ENCODE results near the gene VSX1. TPM values are rescaled to one million over a fixed set of nuclear protein-coding genes. Genes with fewer than 3 reads are reported as not detected.

The VSX1 gene
- polyA plus RNA-seq, 1 donor = 0.03 TPM

- 20% methylated on average over 1 of the region's 4 CpGs for WGBS (ENCODE audit: insufficient coverage, low lambda C conversion rate)
- H3K9me3 ChIP-seq (ENCODE audit: control insufficient read depth, low read depth, low read length) = no peaks in the 10 kb centered on the region
- H3K27me3 ChIP-seq (ENCODE audit: control insufficient read depth, insufficient read depth, low read length) = peaks cover 9% of the 10 kb centered on the region
- H3K4me1 ChIP-seq (ENCODE audit: control insufficient read depth, insufficient read depth, low read length) = no peaks in the 10 kb centered on the region
- no peak overlapping the region for H3K4me3 ChIP-seq (ENCODE audit: low read length)
- H3K36me3 ChIP-seq (ENCODE audit: control insufficient read depth, insufficient read depth, low read length) = no peaks in the 10 kb centered on the region
- no peak for DNase-seq
- no peak overlapping the region for H3K27ac ChIP-seq (ENCODE audit: low read length)
These were observed 36.0 kb upstream of the VSX1 start for GRCh38 chr20:25117990-25118389.

- Histone ChIP-seq H3K9me3 (ENCODE audit: control insufficient read depth, low read depth, low read length) (no peaks in the 10 kb centered on the region), H3K4me3 (ENCODE audit: low read length) (no peak overlapping the region), H3K27ac (ENCODE audit: low read length) (no peak overlapping the region), H3K4me1 (ENCODE audit: control insufficient read depth, insufficient read depth, low read length) (no peaks in the 10 kb centered on the region), H3K36me3 (ENCODE audit: control insufficient read depth, insufficient read depth, low read length) (no peaks in the 10 kb centered on the region), H3K27me3 (ENCODE audit: control insufficient read depth, insufficient read depth, low read length) (peaks cover 8% of the 10 kb centered on the region)
- DNase-seq = no peak
- no CpG with 5 or more reads among the region's 14 CpGs for WGBS (ENCODE audit: insufficient coverage, low lambda C conversion rate)
These were observed 35.0 kb upstream of the VSX1 start for GRCh38 chr20:25116739-25117458.

- Histone ChIP-seq H3K4me1 (ENCODE audit: control insufficient read depth, insufficient read depth, low read length) (no peaks in the 10 kb centered on the region), H3K4me3 (ENCODE audit: low read length) (no peak overlapping the region), H3K36me3 (ENCODE audit: control insufficient read depth, insufficient read depth, low read length) (no peaks in the 10 kb centered on the region), H3K27me3 (ENCODE audit: control insufficient read depth, insufficient read depth, low read length) (peaks cover 9% of the 10 kb centered on the region), H3K27ac (ENCODE audit: low read length) (no peak overlapping the region), H3K9me3 (ENCODE audit: control insufficient read depth, low read depth, low read length) (no peaks in the 10 kb centered on the region)
- no peak for DNase-seq
- no CpG with 5 or more reads among the region's 3 CpGs for WGBS (ENCODE audit: insufficient coverage, low lambda C conversion rate)
These were observed 21.6 kb upstream of the VSX1 start for GRCh38 chr20:25103526-25103925.

GRCh38 chr20:25100914-25101313, 19.0 kb upstream of the VSX1 start:
- no peak for DNase-seq
- Histone ChIP-seq H3K27me3 (ENCODE audit: control insufficient read depth, insufficient read depth, low read length) (peaks cover 12% of the 10 kb centered on the region), H3K9me3 (ENCODE audit: control insufficient read depth, low read depth, low read length) (no peaks in the 10 kb centered on the region), H3K27ac (ENCODE audit: low read length) (no peak overlapping the region), H3K4me1 (ENCODE audit: control insufficient read depth, insufficient read depth, low read length) (no peaks in the 10 kb centered on the region), H3K4me3 (ENCODE audit: low read length) (no peak overlapping the region), H3K36me3 (ENCODE audit: control insufficient read depth, insufficient read depth, low read length) (no peaks in the 10 kb centered on the region)
- WGBS (ENCODE audit: insufficient coverage, low lambda C conversion rate) = no CpG with 5 or more reads among the region's 3 CpGs

- peaks cover 12% of the 10 kb centered on the region for H3K27me3 ChIP-seq (ENCODE audit: control insufficient read depth, insufficient read depth, low read length)
- no peaks in the 10 kb centered on the region for H3K9me3 ChIP-seq (ENCODE audit: control insufficient read depth, low read depth, low read length)
- H3K4me1 ChIP-seq (ENCODE audit: control insufficient read depth, insufficient read depth, low read length) = no peaks in the 10 kb centered on the region
- no peak overlapping the region for H3K4me3 ChIP-seq (ENCODE audit: low read length)
- H3K36me3 ChIP-seq (ENCODE audit: control insufficient read depth, insufficient read depth, low read length) = no peaks in the 10 kb centered on the region
- WGBS (ENCODE audit: insufficient coverage, low lambda C conversion rate) = no CpG with 5 or more reads among the region's 4 CpGs
- no peak overlapping the region for H3K27ac ChIP-seq (ENCODE audit: low read length)
- DNase-seq = no peak
These were observed 17.7 kb upstream of the VSX1 start for GRCh38 chr20:25099601-25100140.

GRCh38 chr20:25097498-25097897, 15.6 kb upstream of the VSX1 start:
- Histone ChIP-seq H3K27ac (ENCODE audit: low read length) (no peak overlapping the region), H3K4me3 (ENCODE audit: low read length) (no peak overlapping the region), H3K27me3 (ENCODE audit: control insufficient read depth, insufficient read depth, low read length) (peaks cover 12% of the 10 kb centered on the region), H3K9me3 (ENCODE audit: control insufficient read depth, low read depth, low read length) (no peaks in the 10 kb centered on the region), H3K4me1 (ENCODE audit: control insufficient read depth, insufficient read depth, low read length) (no peaks in the 10 kb centered on the region), H3K36me3 (ENCODE audit: control insufficient read depth, insufficient read depth, low read length) (no peaks in the 10 kb centered on the region)
- no CpG with 5 or more reads among the region's 2 CpGs for WGBS (ENCODE audit: insufficient coverage, low lambda C conversion rate)
- no peak for DNase-seq

- Histone ChIP-seq H3K27me3 (ENCODE audit: control insufficient read depth, insufficient read depth, low read length) (peaks cover 57% of the 10 kb centered on the region), H3K36me3 (ENCODE audit: control insufficient read depth, insufficient read depth, low read length) (no peaks in the 10 kb centered on the region), H3K4me3 (ENCODE audit: low read length) (no peak overlapping the region), H3K9me3 (ENCODE audit: control insufficient read depth, low read depth, low read length) (no peaks in the 10 kb centered on the region), H3K27ac (ENCODE audit: low read length) (no peak overlapping the region), H3K4me1 (ENCODE audit: control insufficient read depth, insufficient read depth, low read length) (no peaks in the 10 kb centered on the region)
- no peak for DNase-seq
- WGBS (ENCODE audit: insufficient coverage, low lambda C conversion rate) = no CpG with 5 or more reads among the region's 14 CpGs
These were observed 8.8 kb upstream of the VSX1 start for GRCh38 chr20:25090492-25091429.

- no CpG with 5 or more reads among the region's 12 CpGs for WGBS (ENCODE audit: insufficient coverage, low lambda C conversion rate)
- no peaks in the 10 kb centered on the region for H3K4me1 ChIP-seq (ENCODE audit: control insufficient read depth, insufficient read depth, low read length)
- no peak overlapping the region for H3K27ac ChIP-seq (ENCODE audit: low read length)
- no peak for DNase-seq
- peaks cover 5% of the 10 kb centered on the region for H3K9me3 ChIP-seq (ENCODE audit: control insufficient read depth, low read depth, low read length)
- H3K36me3 ChIP-seq (ENCODE audit: control insufficient read depth, insufficient read depth, low read length) = no peaks in the 10 kb centered on the region
- peaks cover 68% of the 10 kb centered on the region for H3K27me3 ChIP-seq (ENCODE audit: control insufficient read depth, insufficient read depth, low read length)
- H3K4me3 ChIP-seq (ENCODE audit: low read length) = no peak overlapping the region
These were observed 7.7 kb upstream of the VSX1 start for GRCh38 chr20:25089662-25090061.

- Histone ChIP-seq H3K4me1 (ENCODE audit: control insufficient read depth, insufficient read depth, low read length) (no peaks in the 10 kb centered on the region), H3K36me3 (ENCODE audit: control insufficient read depth, insufficient read depth, low read length) (no peaks in the 10 kb centered on the region), H3K9me3 (ENCODE audit: control insufficient read depth, low read depth, low read length) (peaks cover 5% of the 10 kb centered on the region), H3K27ac (ENCODE audit: low read length) (no peak overlapping the region), H3K4me3 (ENCODE audit: low read length) (no peak overlapping the region), H3K27me3 (ENCODE audit: control insufficient read depth, insufficient read depth, low read length) (peaks cover 72% of the 10 kb centered on the region)
- DNase-seq = no peak
These were observed 7.2 kb upstream of the VSX1 start for GRCh38 chr20:25089096-25089495.

GRCh38 chr20:25088267-25088666, 6.3 kb upstream of the VSX1 start:
- H3K27me3 ChIP-seq (ENCODE audit: control insufficient read depth, insufficient read depth, low read length) = peaks cover 78% of the 10 kb centered on the region
- DNase-seq = no peak
- no peak overlapping the region for H3K4me3 ChIP-seq (ENCODE audit: low read length)
- no CpG with 5 or more reads among the region's 6 CpGs for WGBS (ENCODE audit: insufficient coverage, low lambda C conversion rate)
- H3K27ac ChIP-seq (ENCODE audit: low read length) = no peak overlapping the region
- H3K36me3 ChIP-seq (ENCODE audit: control insufficient read depth, insufficient read depth, low read length) = no peaks in the 10 kb centered on the region
- H3K9me3 ChIP-seq (ENCODE audit: control insufficient read depth, low read depth, low read length) = peaks cover 5% of the 10 kb centered on the region
- no peaks in the 10 kb centered on the region for H3K4me1 ChIP-seq (ENCODE audit: control insufficient read depth, insufficient read depth, low read length)
